SJCRH30 (cell line): ENCODE results near the gene CLPTM1. TPM values are rescaled to one million over a fixed set of nuclear protein-coding genes. Genes with fewer than 3 reads are reported as not detected.
"Not testable (repeated sequence)": the region's sequence is repeated elsewhere in the genome, so short reads cannot be mapped to it uniquely, and the experiment has no call there.

Experiments
- DNase-seq, 2 experiments: peaks; one replicate each; pipeline ENCODE4 v3.0.0-alpha.2; 2015 to 2020
- H3K27ac ChIP-seq: fragments of 250-450 bp; sonication (Bioruptor Pico); 2 replicates; pipeline ENCODE4 v1.5.1; 2020; ENCODE audit warnings: mild to moderate bottlenecking, moderate library complexity
- H3K27me3 ChIP-seq: fragments of 250-450 bp; sonication (Bioruptor Pico); 2 replicates; pipeline ENCODE4 v1.5.1; 2020; ENCODE audit warnings: mild to moderate bottlenecking, moderate library complexity
- H3K36me3 ChIP-seq: fragments of 250-450 bp; sonication (Bioruptor Pico); 2 replicates; pipeline ENCODE4 v1.5.1; 2020; ENCODE audit warnings: mild to moderate bottlenecking, moderate library complexity
- H3K4me1 ChIP-seq: fragments of 250-450 bp; sonication (Bioruptor Pico); 2 replicates; pipeline ENCODE4 v1.5.1; 2020; ENCODE audit warnings: mild to moderate bottlenecking, moderate library complexity
- H3K4me3 ChIP-seq: fragments of 250-450 bp; sonication (Bioruptor Pico); 2 replicates; pipeline ENCODE4 v1.5.1; 2020; ENCODE audit warnings: mild to moderate bottlenecking, moderate library complexity
- H3K9me3 ChIP-seq: fragments of 250-450 bp; sonication (Bioruptor Pico); replicated peaks from 2 replicates; pipeline ENCODE4 v1.5.1; 2020; ENCODE audit warnings: mild to moderate bottlenecking, moderate library complexity
- total RNA-seq: library from RNA; depleted of rRNA; stranded (reverse); fragments of >200 nt; shearing (Covaris generic); gene quantifications from 2 replicates; pipeline ENCODE4 v1.2.3, GENCODE V29; 2014

Gene CLPTM1
- total RNA-seq, 1 experiment from 2014 or later: 36.0 TPM

GRCh38 chr19:44954278-44954648, 917 bp upstream of the CLPTM1 start:
- Histone ChIP-seq H3K27ac (peak overlapping the region; percentile 91), H3K27me3 (no peaks in the 10 kb centered on the region), H3K4me3 (peak overlapping the region; percentile 96), H3K4me1 (peaks cover 5% of the 10 kb centered on the region; the same call in 1 of the 2 replicates), H3K9me3 (no peaks in the 10 kb centered on the region), H3K36me3 (no peaks in the 10 kb centered on the region)
- no peak for DNase-seq

- H3K9me3 ChIP-seq: no peaks in the 10 kb centered on the region
- no peaks in the 10 kb centered on the region for H3K27me3 ChIP-seq
- no peak for DNase-seq
- H3K36me3 ChIP-seq: no peaks in the 10 kb centered on the region
- H3K27ac ChIP-seq: peak overlapping the region; percentile 91
- H3K4me3 ChIP-seq: peak overlapping the region; percentile 96
- H3K4me1 ChIP-seq: peaks cover 5% of the 10 kb centered on the region; the same call in 1 of the 2 replicates
Observed at GRCh38 chr19:44955505-44956439, 592 bp downstream of the CLPTM1 start.

- Histone ChIP-seq H3K4me1 (peaks cover 5% of the 10 kb centered on the region; the same call in 1 of the 2 replicates), H3K9me3 (no peaks in the 10 kb centered on the region), H3K36me3 (peaks cover 3% of the 10 kb centered on the region), H3K4me3 (no peak overlapping the region), H3K27me3 (no peaks in the 10 kb centered on the region), H3K27ac (no peak overlapping the region)
- DNase-seq: no peak
Observed at GRCh38 chr19:44957526-44957925, 2.3 kb downstream of the CLPTM1 start.

- Histone ChIP-seq H3K36me3 (peaks cover 4% of the 10 kb centered on the region), H3K4me1 (peaks cover 5% of the 10 kb centered on the region; the same call in 1 of the 2 replicates), H3K27ac (no peak overlapping the region), H3K9me3 (no peaks in the 10 kb centered on the region), H3K4me3 (no peak overlapping the region), H3K27me3 (no peaks in the 10 kb centered on the region)
- DNase-seq: no peak
Observed at GRCh38 chr19:44958090-44958489, 2.9 kb downstream of the CLPTM1 start.

- Histone ChIP-seq H3K27ac (no peak overlapping the region), H3K27me3 (no peaks in the 10 kb centered on the region), H3K4me1 (peaks cover 5% of the 10 kb centered on the region; the same call in 1 of the 2 replicates), H3K9me3 (no peaks in the 10 kb centered on the region), H3K36me3 (peaks cover 12% of the 10 kb centered on the region), H3K4me3 (no peak overlapping the region)
- no peak for DNase-seq
Observed at GRCh38 chr19:44959691-44960090, 4.5 kb downstream of the CLPTM1 start.

- Histone ChIP-seq H3K27me3 (no peaks in the 10 kb centered on the region), H3K4me3 (no peak overlapping the region), H3K27ac (no peak overlapping the region), H3K36me3 (peaks cover 19% of the 10 kb centered on the region), H3K4me1 (peaks cover 3% of the 10 kb centered on the region; the same call in 1 of the 2 replicates), H3K9me3 (no peaks in the 10 kb centered on the region)
- no peak for DNase-seq
Observed at GRCh38 chr19:44960906-44961728, 5.9 kb downstream of the CLPTM1 start.

GRCh38 chr19:44961821-44962220, 6.6 kb downstream of the CLPTM1 start:
- H3K27me3 ChIP-seq: no peaks in the 10 kb centered on the region
- no peaks in the 10 kb centered on the region for H3K9me3 ChIP-seq
- H3K4me3 ChIP-seq: no peak overlapping the region
- no peak for DNase-seq
- H3K27ac ChIP-seq: no peak overlapping the region
- H3K4me1 ChIP-seq: no peaks in the 10 kb centered on the region
- H3K36me3 ChIP-seq: peaks cover 22% of the 10 kb centered on the region

- no peak for DNase-seq
- no peak overlapping the region for H3K27ac ChIP-seq
- H3K4me1 ChIP-seq: no peaks in the 10 kb centered on the region
- no peak overlapping the region for H3K4me3 ChIP-seq
- no peaks in the 10 kb centered on the region for H3K27me3 ChIP-seq
- peaks cover 21% of the 10 kb centered on the region for H3K36me3 ChIP-seq
- H3K9me3 ChIP-seq: no peaks in the 10 kb centered on the region
Observed at GRCh38 chr19:44968118-44968517, 12.9 kb downstream of the CLPTM1 start.

- Histone ChIP-seq H3K4me3 (no peak overlapping the region), H3K4me1 (no peaks in the 10 kb centered on the region), H3K27ac (no peak overlapping the region), H3K36me3 (peaks cover 18% of the 10 kb centered on the region), H3K27me3 (no peaks in the 10 kb centered on the region), H3K9me3 (no peaks in the 10 kb centered on the region)
- DNase-seq: no peak
Observed at GRCh38 chr19:44968670-44969069, 13.5 kb downstream of the CLPTM1 start.

GRCh38 chr19:44969437-44969836, 14.3 kb downstream of the CLPTM1 start:
- no peak overlapping the region for H3K27ac ChIP-seq
- H3K9me3 ChIP-seq: no peaks in the 10 kb centered on the region
- H3K4me3 ChIP-seq: no peak overlapping the region
- peaks cover 20% of the 10 kb centered on the region for H3K36me3 ChIP-seq
- H3K27me3 ChIP-seq: no peaks in the 10 kb centered on the region
- DNase-seq: no peak
- no peaks in the 10 kb centered on the region for H3K4me1 ChIP-seq

GRCh38 chr19:44971451-44971850, 16.3 kb downstream of the CLPTM1 start:
- not testable (repeated sequence) for H3K27me3 ChIP-seq, H3K4me1 ChIP-seq, DNase-seq, H3K27ac ChIP-seq, H3K9me3 ChIP-seq, H3K4me3 ChIP-seq
- peaks cover 24% of the 10 kb centered on the region for H3K36me3 ChIP-seq

GRCh38 chr19:44972802-44973201, 17.6 kb downstream of the CLPTM1 start:
- H3K4me3 ChIP-seq: no peak overlapping the region
- DNase-seq: no peak
- H3K9me3 ChIP-seq: no peaks in the 10 kb centered on the region
- no peaks in the 10 kb centered on the region for H3K27me3 ChIP-seq
- H3K4me1 ChIP-seq: no peaks in the 10 kb centered on the region
- H3K27ac ChIP-seq: no peak overlapping the region
- peaks cover 34% of the 10 kb centered on the region for H3K36me3 ChIP-seq

- H3K9me3 ChIP-seq: no peaks in the 10 kb centered on the region
- H3K27ac ChIP-seq: no peak overlapping the region
- no peak overlapping the region for H3K4me3 ChIP-seq
- H3K27me3 ChIP-seq: no peaks in the 10 kb centered on the region
- DNase-seq: no peak
- H3K36me3 ChIP-seq: peaks cover 35% of the 10 kb centered on the region
- H3K4me1 ChIP-seq: no peaks in the 10 kb centered on the region
Observed at GRCh38 chr19:44973982-44974735, 19.0 kb downstream of the CLPTM1 start.

GRCh38 chr19:44974857-44975256, 19.7 kb downstream of the CLPTM1 start:
- Histone ChIP-seq H3K36me3 (peaks cover 40% of the 10 kb centered on the region), H3K27me3 (no peaks in the 10 kb centered on the region), H3K4me1 (no peaks in the 10 kb centered on the region), H3K9me3 (no peaks in the 10 kb centered on the region), H3K4me3 (no peak overlapping the region), H3K27ac (no peak overlapping the region)
- no peak for DNase-seq
